HG02840 (cell line): ENCODE data around the gene VEGFB.
A peak's percentile ranks its signal among the peaks of the same experiment; 100 is the strongest.

Source experiments
- ATAC-seq: cut with Tn5 transposase; IDR thresholded peaks from one replicate; pipeline ENCODE4 v1.9.1; 2021; ENCODE audit warnings: mild to moderate bottlenecking, moderate library complexity, moderate number of reproducible peaks; ENCODE audit not compliant: unreplicated experiment, low FRiP score

VEGFB gene

GRCh38 chr11:64276653-64277431, 42.5 kb downstream of the VEGFB start:
- no peak for ATAC-seq

- no peak for ATAC-seq
Measured at GRCh38 chr11:64278576-64279190, 44.3 kb downstream of the VEGFB start.

DNA sequence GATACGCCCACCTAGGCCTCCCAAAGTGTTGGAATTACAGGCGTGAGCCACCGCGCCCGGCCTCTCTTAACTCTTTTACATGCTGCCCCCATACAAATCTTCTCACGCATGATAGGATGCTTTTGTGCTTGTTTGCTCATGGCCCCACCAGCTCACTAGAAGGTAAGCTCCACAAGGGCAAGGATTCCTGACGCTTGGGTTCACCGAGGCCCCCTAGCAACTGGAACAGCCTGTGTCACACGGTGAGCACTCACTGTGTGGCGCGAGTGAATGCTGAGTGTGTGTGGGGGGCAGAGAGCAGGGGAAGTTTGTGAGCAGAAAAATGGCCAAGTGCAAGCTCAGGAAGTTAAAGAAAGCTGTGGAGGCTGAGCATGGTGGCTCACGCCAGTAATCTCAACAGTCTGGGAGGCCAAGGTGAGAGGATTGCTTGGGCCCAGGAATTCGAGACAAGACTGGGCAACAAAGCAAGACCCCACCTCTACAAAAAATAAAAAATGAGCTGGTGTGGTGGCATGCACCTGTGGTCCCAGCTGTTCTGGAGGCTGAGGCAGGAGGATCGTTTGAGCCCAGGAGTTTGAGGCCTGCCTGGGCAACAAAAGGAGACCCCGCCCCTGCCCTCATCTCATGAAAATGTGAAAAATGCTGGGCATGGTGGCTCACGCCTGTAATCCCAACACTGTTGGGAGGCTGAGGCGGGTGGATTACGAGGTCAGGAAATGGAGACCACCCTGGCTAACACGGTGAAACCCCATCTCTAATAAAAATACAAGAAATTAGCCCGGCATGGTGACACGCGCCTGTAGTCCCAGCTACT, 47.8 kb downstream of the VEGFB start:
- ATAC-seq: no peak

GRCh38 chr11:64283092-64283491, 48.7 kb downstream of the VEGFB start:
- no peak for ATAC-seq

DNA sequence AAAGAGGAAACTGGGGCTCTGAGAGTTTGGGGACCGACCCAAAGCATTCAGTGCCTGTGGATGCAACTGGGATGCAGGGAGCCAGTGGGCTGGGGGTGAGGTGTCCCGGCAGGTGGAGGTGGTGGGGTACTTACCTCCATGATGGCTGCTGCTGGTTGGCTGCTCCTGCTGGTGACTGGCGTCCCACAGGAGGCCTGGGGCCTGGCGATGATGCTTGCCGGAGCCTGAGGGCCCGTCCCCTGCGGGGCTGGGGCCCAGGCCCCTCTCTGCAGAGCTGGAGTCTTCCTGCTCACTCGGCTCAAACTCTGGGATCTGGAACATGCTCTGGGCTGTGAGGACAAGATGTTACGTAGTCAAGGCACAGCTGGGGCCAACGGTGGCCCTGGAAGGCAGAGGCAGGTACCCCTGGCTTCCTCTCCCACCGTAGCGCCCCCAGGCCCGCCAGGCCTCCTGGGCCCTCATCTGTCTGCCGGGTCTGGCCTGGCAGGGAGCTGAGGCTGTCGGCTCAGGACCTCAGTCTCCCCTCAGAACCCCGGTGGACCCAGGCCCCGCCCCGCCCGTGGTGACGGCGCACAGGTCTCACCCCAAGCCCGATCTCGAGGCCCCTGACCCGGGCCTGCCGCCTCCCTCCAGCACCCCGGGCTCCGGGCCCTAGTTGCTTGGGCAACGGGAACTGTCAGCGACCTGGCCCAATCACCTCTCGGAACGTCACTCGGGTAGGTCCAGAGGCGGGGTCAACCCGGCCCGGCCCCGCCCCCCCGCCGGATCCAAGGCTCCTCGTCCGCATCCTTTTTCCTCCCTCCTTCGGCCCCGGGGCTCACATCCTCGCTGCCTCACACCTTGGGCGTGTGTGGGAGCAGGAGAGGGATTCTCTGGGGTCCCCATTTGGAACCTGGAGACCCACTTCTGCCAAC, 49.9 kb downstream of the VEGFB start, which contains the start of gene BAD:
BAD (minus strand) TSS at position 618 of the 914 bp plus-strand sequence; CDS start at position 321, 297 bp downstream.
- ATAC-seq: peak; percentile 46

DNA sequence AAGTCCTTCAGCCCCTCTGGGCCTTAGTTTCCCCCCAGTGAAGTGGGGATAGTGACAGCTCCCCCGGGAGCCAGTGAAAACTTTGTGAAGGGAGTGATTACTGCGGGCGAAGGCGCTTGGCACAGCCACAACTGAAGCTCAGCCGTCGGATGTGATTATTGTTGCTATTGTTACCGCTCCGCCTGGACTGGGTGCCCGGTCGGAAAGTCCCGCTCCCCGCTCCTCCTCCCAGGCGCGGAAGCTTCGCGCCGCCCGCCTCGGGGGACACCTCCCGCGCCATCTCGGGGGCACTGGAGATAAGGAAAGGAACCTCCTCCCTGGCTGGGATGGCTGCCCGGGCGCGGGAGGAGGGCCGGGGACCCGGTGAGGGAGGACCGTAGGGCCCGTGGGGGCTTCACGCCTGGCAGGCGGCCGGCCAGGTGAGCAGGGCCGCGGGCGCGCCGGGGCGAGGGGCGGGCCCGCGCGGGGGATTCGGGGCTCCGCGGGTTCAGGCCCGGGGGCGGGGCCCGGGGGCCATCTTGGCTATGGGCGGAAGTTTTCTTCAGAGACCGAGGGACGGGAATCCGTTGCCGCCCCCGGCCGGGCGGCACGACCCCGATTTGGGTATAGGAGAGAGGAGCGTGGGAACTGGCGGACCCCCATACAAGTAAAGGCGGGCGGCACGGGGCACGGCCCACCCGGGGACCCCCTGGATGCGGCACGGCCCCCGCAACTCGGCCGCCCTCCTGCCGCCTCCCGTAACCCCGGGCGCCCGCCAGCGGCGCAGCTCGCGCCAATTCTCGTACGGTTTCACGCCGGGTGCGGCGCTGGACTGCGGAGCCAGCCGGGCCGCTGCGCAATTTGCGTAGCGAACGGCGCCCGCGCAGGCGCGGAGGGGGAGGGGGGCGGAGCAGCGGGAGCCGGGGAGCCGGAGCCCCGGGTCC, 50.8 kb downstream of the VEGFB start, which contains the start of gene GPR137:
GPR137 (plus strand) TSS at position 887 of the 923 bp plus-strand sequence. CDS start 677 bp downstream, outside the sequence.
- ATAC-seq: peak; percentile 66

DNA sequence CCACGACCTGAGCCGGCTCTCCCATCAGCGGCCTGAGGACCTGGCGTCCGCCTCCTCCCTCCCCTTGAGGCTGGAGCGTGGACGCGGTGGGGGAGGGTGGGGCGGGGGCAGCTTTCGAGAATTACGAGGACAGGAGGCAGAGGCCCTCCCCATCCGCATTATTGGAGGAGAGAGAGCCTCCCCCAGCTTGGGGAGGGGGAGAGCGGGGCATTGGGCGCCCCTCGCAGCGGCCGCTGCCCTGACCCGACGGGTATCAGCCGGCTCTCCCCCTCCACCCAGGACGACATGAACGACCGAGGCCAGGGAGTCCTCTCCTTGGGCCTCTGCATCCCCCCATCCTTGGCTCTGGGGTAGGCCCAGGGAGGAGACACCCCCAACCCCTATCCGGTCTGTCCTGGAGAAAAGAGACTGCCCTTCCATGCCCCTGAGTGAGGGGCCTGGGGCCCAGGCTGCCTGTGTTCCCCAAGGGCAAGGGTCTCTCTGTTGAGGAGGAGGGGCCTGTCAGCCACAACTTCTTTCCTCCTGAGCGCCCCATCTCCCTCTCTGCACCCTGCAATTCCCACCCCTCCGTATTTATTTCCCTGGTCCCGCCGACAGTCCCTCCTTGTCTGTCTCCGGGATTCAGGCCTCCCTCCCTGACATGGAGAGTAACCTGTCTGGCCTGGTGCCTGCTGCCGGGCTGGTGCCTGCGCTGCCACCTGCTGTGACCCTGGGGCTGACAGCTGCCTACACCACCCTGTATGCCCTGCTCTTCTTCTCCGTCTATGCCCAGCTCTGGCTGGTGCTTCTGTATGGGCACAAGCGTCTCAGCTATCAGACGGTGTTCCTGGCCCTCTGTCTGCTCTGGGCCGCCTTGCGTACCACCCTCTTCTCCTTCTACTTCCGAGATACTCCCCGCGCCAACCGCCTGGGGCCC, 51.8 kb downstream of the VEGFB start:
- ATAC-seq: no peak

DNA sequence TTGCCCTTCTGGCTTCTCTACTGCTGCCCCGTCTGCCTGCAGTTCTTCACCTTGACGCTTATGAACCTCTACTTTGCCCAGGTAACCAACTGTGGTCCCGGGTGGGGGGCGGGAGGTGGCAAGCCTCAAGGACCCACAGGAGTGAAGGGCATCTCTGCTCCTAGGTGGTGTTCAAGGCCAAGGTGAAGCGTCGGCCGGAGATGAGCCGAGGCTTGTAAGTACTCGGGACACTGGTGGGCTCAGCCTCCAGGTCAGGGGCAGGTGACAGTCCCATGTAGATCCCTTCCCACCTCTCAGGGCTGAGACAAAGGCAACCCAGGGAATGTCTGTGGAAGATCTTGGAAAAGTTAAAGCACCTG, 52.4 kb downstream of the VEGFB start:
- ATAC-seq: no peak

- ATAC-seq: no peak
Measured at GRCh38 chr11:64287676-64288352, 53.4 kb downstream of the VEGFB start.

DNA sequence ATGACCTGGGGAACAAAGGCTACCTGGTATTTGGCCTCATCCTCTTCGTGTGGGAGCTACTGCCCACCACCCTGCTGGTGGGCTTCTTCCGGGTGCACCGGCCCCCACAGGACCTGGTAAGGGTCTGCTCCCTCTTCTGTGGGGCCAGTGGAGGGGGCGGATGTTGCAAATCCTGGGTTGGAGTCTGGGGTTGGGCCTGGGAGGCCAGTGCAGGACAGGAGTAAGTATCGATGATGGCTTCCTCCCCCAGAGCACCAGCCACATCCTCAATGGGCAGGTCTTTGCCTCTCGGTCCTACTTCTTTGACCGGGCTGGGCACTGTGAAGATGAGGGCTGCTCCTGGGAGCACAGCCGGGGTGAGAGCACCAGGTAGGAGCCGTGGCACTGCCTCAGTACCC, 54.0 kb downstream of the VEGFB start:
- no peak for ATAC-seq
